A172 (cell line): ENCODE measurements around the gene KPNA3. TPM values are rescaled to one million over a fixed set of nuclear protein-coding genes. Genes with fewer than 3 reads are reported as not detected.

Experiments
- DNase-seq: peaks from one replicate; pipeline ENCODE4 v3.0.0-alpha.2; 2015; ENCODE audit warnings: low spot score
- total RNA-seq: library from RNA; depleted of rRNA; stranded (reverse); fragments of >200 nt; shearing (Covaris generic); gene quantifications from 2 replicates; pipeline ENCODE4 v1.2.3, GENCODE V29; 2014; rRNA removed

KPNA3 gene
- total RNA-seq, 1 experiment from 2014 or later, result 41.3 TPM

DNA sequence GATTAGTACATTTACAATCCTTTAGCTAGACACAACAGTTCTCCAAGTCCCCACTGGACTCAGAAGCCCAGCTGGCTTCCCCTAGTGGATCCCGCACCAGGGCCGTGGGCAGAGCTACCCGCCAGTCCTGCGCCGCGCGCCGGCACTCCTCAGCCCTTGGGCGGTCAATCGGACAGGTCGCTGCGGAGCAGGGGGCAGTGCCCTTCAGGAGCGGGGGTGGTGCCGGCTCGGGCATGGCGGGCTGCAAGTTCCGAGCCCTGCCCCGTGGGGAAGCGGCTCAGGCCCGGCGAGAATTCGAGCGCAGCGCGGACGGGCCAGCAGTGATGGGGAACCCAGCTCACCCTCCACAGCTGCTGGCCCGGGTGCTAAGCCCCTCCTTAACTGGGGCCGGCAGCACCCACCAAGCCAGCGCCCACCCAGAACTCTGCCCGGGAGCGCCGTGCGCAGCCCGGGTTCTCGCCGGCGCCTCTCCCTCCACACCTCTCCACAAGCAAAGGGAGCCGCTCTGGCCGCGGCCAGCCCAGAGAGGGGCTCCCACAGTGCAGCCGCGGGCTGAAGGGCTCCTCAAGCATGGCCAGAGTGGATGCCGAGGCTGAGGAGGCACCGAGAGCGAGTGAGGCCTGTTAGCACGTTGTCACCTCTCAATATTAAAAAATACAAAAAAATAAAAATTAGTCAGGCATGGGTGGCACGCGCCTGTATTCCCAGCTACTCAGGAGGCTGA lies 114.1 kb downstream of the KPNA3 start:
- DNase-seq, result no peak

GRCh38 chr13:49676581-49677298 lies 115.7 kb downstream of the KPNA3 start:
- DNase-seq, result no peak

DNA sequence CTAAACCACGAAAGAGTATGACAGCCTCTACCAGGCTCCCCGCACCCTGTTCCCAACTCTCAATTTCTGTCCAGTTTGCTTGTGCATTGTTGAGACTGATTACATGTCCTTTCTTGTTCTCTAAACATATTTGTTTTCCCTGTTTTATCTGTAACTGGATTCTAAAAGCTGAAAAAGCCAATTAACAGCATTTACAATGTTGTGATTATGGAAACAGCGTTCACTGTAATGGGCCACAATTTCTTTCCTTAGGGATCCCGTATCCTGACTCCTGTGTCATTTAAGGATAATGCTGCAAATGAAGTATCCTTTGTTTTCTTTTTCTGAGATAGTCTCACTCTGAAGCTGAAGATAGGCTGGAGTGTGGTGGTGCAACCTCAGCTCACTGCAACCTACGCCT lies 121.7 kb downstream of the KPNA3 start:
- DNase-seq, result no peak

DNA sequence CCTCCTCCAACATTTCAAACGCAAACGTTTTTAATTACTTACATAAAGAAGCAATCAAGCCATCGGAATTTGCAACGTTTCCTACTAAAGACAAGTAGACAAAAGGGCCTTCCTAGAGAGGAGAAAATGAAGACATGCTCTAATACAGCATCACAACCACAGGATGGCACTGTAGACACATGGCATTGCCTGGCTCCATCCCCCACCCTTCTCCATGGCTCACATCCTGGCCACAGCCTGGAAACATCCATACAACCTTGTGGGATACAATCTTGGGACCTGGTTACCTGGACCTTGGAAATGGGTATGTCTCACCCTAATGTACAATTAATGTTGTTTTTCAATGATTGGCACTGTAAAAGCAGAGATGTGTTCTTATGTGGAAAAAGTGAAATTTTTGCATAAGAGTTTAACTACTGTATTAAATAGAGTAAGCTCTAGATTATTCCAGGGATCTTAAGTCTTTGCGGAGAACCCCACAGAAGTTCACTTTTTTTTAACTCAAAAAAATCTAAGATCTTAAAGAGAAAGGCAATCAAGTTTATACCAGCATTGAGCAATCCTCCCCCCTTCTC lies 122.7 kb downstream of the KPNA3 start:
- DNase-seq, result peak; percentile 67

- peak; percentile 65 for DNase-seq
These were observed 124.7 kb downstream of the KPNA3 start for GRCh38 chr13:49667773-49668172.

GRCh38 chr13:49664606-49665005 lies 127.9 kb downstream of the KPNA3 start:
- DNase-seq, result no peak

DNA sequence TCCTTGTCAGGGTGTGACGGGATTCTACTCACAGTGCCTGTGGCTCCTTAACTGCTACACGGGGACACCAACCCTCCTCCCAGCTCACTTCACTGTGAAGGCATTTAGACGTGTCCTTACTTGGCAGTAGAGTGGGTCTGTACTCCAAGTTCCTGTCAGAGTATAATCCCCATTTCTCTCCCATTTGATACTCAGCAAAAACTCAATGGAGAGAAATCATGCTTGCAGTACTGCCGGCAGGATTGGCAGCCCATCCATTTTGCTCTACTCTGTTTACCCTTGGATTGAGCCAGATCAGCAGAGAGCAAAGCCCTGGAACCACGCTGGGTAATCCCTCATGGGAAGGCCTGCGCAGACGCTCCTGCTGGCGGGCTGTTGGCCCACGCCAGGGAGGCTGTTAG lies 135.2 kb downstream of the KPNA3 start:
- no peak for DNase-seq

DNA sequence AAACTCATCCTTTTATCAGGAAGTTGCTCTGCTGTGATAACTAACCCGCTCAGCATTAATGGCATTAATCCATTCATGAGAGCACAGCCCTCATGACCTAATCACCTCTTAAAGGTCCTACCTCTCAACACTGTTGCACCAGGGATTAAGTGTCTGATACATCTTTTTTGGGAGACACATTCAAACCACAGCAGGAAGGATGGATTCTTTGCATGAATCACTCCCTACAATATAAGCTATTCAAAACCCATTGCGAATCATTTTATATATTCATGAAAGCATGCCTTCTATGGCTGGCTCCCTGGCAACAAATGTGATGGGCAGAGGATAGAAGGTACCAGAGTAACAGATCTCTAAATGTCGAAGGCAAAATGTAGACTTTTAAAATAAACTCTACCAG lies 136.6 kb downstream of the KPNA3 start:
- peak; percentile 13 for DNase-seq

- no peak for DNase-seq
These were observed 138.5 kb downstream of the KPNA3 start for GRCh38 chr13:49654011-49654410.

DNA sequence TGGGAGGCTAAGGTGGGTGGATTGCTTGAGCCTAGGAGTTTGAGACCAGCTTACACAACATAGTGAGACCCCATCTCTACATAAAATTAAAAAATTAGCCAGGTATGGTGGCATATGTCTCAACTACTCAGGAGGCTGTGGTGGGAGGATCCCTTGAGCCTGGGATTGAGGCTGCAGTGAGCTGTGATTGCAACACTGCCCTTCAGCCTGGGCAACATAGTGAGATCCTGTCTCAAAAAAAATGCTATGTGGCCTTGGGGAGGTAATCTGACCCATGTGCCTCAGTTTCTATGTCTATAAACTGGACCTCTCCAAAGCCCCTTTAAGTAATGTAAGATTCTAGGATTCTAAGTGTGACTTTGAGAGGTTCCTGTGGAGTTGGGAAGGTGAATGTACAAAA lies 139.0 kb downstream of the KPNA3 start:
- DNase-seq, result no peak

GRCh38 chr13:49652355-49653305 lies 139.9 kb downstream of the KPNA3 start:
- peak; percentile 35 for DNase-seq

GRCh38 chr13:49651570-49652354 lies 140.7 kb downstream of the KPNA3 start:
- no peak for DNase-seq

GRCh38 chr13:49649963-49650312 lies 142.5 kb downstream of the KPNA3 start:
- DNase-seq, result no peak

Other genes with a start within 250 kb of the KPNA3 start
- gene RCBTB1, start 207.1 kb downstream of the KPNA3 start, total RNA-seq, result 20.5 and 26.2 TPM in 2 replicates
- not detected in 2 replicates for gene ARL11, start 164.2 kb downstream of the KPNA3 start, total RNA-seq
- 123 and 133 TPM in 2 replicates for gene EBPL, start 101.2 kb downstream of the KPNA3 start, total RNA-seq
- 15.4 and 19.2 TPM in 2 replicates for gene SPRYD7, start 143.7 kb upstream of the KPNA3 start, total RNA-seq
- 26.8 and 28.6 TPM in 2 replicates for gene TRIM13, start 204.4 kb upstream of the KPNA3 start, total RNA-seq
- gene KCNRG, start 222.8 kb upstream of the KPNA3 start, total RNA-seq, result 0.47 and 2.6 TPM in 2 replicates